BE2C (cell line): ENCODE measurements around the gene ZFP36.

Experiments used
- DNase-seq: peaks from one replicate; pipeline ENCODE4 v3.0.0-alpha.2; 2020
- H3K27me3 ChIP-seq: fragments of 250-450 bp; sonication (Bioruptor Pico); 2 replicates; pipeline ENCODE4 v1.5.1; 2020; ENCODE audit warnings: mild to moderate bottlenecking
- H3K36me3 ChIP-seq: fragments of 250-450 bp; sonication (Bioruptor Pico); 2 replicates; pipeline ENCODE4 v1.5.1; 2020; ENCODE audit warnings: mild to moderate bottlenecking
- H3K4me1 ChIP-seq: fragments of 250-450 bp; sonication (Bioruptor Pico); 2 replicates; pipeline ENCODE4 v1.5.1; 2020
- H3K4me3 ChIP-seq: 2 replicates; pipeline ENCODE4 v1.5.1; 2011; ENCODE audit warnings: low read depth, low read length
- H3K9me3 ChIP-seq: fragments of 250-450 bp; sonication (Bioruptor Pico); 2 replicates; pipeline ENCODE4 v1.5.1; 2020
- TF ChIP-seq, protein P1 (sequence below): IDR thresholded peaks from 2 replicates; pipeline ENCODE4 v1.5.1; 2012; ENCODE audit warnings: mild to moderate bottlenecking, low read depth, low read length

Gene ZFP36

DNA sequence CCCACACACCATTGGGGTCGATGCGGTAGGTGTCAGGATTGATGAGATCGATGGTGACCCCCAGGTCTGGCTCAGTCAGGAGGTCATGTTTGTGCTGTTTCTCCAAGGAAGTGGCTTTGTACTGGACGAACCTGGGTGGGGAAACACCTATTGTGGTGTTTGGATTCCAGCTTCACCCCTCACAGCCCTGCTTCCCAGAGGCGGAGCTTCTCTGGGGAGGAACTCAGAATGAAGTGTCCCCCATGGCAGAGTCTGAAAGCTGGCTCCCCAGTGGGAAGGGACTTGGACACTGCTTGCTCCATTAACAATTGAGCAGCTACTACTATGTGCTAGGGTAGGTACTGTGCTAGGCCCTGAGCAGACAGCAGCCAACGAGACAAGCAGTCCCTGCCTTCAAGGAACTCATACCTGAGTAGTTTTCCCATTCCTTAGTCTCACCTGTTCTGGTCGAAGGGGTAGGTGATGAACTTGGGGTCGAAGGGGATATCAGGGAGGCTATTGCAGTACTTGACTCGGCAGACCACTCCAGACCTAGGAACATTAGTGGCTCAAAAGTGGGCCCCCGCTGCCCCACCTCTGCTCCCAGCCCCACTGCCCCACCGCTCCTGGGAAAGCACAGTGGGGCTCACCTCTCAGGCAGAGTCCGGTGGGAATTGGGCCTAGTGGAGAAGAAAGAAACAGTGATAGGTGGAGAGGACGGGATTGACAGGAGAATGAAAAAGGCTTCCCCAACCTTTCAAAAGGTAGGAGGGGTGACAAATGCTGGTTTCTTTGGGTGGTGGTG lies 16.8 kb upstream of the ZFP36 start:
- no peak for DNase-seq
- TF ChIP-seq, protein P1, sequence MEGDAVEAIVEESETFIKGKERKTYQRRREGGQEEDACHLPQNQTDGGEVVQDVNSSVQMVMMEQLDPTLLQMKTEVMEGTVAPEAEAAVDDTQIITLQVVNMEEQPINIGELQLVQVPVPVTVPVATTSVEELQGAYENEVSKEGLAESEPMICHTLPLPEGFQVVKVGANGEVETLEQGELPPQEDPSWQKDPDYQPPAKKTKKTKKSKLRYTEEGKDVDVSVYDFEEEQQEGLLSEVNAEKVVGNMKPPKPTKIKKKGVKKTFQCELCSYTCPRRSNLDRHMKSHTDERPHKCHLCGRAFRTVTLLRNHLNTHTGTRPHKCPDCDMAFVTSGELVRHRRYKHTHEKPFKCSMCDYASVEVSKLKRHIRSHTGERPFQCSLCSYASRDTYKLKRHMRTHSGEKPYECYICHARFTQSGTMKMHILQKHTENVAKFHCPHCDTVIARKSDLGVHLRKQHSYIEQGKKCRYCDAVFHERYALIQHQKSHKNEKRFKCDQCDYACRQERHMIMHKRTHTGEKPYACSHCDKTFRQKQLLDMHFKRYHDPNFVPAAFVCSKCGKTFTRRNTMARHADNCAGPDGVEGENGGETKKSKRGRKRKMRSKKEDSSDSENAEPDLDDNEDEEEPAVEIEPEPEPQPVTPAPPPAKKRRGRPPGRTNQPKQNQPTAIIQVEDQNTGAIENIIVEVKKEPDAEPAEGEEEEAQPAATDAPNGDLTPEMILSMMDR: no peak
- Histone ChIP-seq H3K9me3 (no peaks in the 10 kb centered on the region), H3K4me3 (peak overlapping the region; percentile 99), H3K4me1 (no peaks in the 10 kb centered on the region), H3K36me3 (peaks cover 42% of the 10 kb centered on the region), H3K27me3 (no peaks in the 10 kb centered on the region)

DNA sequence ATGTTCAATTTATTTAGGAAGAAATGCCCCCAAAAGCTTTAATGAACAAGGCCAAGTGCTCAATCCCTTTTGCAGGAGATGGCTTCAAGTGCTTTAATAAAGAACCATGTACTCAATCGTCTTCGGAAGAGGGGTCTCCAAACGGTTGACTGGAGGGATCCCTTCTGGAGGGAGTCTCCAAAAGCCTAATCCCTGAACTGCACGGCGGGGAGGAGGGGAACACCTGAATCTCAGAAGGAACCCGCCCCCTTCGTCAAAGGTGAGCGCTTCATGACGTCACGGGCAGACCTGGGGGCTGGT lies 16.2 kb upstream of the ZFP36 start:
- TF ChIP-seq, protein P1: no peak
- Histone ChIP-seq H3K4me3 (peak overlapping the region; percentile 99), H3K9me3 (no peaks in the 10 kb centered on the region), H3K36me3 (peaks cover 42% of the 10 kb centered on the region), H3K27me3 (no peaks in the 10 kb centered on the region), H3K4me1 (no peaks in the 10 kb centered on the region)
- no peak for DNase-seq

DNA sequence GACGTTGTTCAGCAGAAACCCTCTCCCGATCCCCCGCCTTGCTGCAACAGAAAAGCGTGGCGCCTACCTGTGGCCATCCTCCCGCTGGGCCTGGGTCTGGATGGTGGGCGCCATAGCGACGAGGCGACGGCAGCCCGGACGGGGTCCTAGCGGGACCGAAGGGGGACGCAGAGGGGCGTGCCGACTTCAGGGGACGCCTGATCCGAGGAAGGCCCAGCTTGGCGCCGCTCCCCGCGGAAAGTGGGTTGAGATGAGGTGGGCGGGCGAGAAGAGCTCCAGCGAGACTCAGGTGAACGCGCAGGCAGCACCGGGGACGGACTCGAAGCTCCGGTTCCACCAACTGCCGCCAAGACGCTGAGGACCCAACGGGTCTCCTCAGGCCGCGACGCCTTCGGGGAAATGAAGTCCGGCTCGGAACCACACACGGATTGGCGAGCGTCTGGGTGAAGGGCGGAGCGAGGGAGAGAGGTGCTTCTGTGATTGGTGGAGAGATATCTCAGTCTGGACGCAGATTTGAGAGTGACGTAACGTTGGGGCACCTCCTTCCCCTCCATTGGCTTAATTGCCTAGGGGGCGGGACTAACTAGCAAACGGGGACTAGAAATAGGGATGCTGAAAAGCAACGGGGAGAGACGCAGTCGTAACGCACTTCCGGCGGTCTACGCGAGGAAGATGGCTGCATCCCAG lies 15.8 kb upstream of the ZFP36 start, which contains the start of the genes MED29 and PAF1:
MED29 (plus strand) TSS at position 628 of the 687 bp plus-strand sequence; CDS start at position 673, 45 bp downstream.
PAF1 (minus strand) TSS at position 356 of the 687 bp plus-strand sequence; CDS start at position 114, 242 bp downstream.
- peak within 1 kb of the TSS; percentile 99 for H3K4me3 ChIP-seq
- no peaks in the 10 kb centered on the region for H3K9me3 ChIP-seq
- TF ChIP-seq, protein P1: peak; percentile 17; the same call in 1 of the 2 replicates
- no peaks in the 10 kb centered on the region for H3K4me1 ChIP-seq
- DNase-seq: peak; percentile 97
- H3K36me3 ChIP-seq: peaks cover 40% of the 10 kb centered on the region
- no peaks in the 10 kb centered on the region for H3K27me3 ChIP-seq

DNA sequence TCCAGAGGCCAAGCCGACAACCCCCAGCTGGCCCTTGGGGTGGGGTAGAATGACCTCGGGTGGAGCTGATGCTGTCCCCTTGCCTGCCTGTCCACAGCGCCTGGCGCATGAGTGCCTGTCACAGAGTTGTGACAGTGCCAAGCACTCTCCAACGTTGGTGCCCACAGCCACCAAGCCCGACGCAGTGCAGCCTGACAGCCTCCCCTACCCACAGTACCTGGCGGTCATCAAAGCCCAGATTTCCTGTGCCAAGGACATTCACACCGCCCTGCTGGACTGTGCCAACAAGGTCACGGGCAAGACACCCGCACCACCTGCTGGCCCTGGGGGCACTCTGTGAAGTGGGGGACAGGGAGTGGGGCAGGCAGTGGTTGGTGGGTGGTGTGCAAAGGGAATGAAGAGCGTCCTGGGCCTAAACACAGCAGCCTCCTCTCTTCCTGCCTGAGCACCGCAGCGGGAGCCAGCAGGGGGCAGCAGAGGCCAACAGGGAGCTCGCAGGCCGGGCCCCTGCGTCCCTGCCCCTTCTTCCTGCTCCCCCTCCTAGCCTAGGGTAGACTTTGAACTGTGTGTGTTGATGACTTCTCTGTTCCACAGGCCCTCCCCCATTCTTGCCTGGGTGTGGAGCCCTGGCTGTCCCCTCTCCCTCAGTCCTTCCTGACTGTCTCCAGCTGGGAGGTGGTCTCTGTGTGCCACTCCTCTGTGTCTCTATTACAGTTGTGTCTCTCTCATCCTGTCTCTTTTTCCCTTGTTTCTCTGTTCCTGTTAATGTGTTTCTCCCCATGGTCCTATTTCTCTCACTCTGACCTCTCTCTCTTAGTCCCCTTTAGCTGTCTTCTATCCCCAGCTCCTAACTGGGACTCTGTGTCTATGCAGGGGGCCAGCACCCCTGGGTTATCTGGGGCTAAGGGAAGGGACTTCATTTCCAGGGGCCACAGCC lies 9.0 kb upstream of the ZFP36 start:
- Histone ChIP-seq H3K4me1 (peaks cover 18% of the 10 kb centered on the region), H3K4me3 (no peak overlapping the region)

DNA sequence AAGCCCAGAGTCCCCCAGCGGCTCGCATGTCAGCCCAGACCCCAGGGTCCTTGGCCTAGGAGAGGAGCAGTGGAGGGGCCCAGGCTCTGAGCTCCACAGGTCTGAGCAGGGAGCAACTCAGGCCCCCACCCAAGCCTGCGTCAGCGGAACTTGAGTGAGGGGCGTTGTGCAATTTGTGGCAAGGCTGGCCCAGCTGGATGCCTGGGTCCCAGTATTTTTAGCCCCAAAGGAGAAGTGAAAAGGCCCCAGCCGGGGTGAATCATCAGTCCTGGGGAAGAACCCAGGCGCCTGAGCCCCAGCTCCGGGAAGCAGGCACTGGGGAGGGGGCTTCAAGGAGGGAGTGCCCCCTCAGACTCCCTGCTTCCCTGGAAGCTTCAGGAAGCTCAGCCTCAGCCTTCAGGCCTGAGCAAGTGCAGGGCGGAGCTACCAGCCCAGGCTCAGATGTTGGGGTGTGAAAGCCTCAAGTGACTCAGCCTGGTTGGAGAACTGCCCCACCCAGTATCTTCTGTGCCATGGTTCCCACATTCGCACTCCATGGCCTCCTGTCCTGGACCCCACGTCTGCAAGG lies 8.3 kb upstream of the ZFP36 start:
- H3K4me1 ChIP-seq: peaks cover 22% of the 10 kb centered on the region
- no peak overlapping the region for H3K4me3 ChIP-seq
- no peaks in the 10 kb centered on the region for H3K9me3 ChIP-seq
- H3K36me3 ChIP-seq: peaks cover 8% of the 10 kb centered on the region
- no peak for DNase-seq
- H3K27me3 ChIP-seq: no peaks in the 10 kb centered on the region
- TF ChIP-seq, protein P1: no peak

More for the DNA sequence above, 9.0 kb upstream of the ZFP36 start:
- peaks cover 9% of the 10 kb centered on the region for H3K36me3 ChIP-seq
- H3K27me3 ChIP-seq: no peaks in the 10 kb centered on the region
- H3K9me3 ChIP-seq: no peaks in the 10 kb centered on the region
- TF ChIP-seq, protein P1: peak; percentile 93
- DNase-seq: peak; percentile 92
